CD8-positive, alpha-beta memory T cell (primary cell): ENCODE results near the gene SELENOP. TPM values are rescaled to one million over a fixed set of nuclear protein-coding genes. Genes with fewer than 3 reads are reported as not detected.
"Not testable (repeated sequence)": the region's sequence is repeated elsewhere in the genome, so short reads cannot be mapped to it uniquely, and the experiment has no call there.

Experiments
- CTCF ChIA-PET: fragments of 350-600 bp; sonication (Branson Sonifier 250); formaldehyde crosslinking; loops from one replicate; lab custom pipeline; 2021; ENCODE audit warnings: antibody characterized with exemption; lab: Charles Lee
- POLR2A ChIA-PET: fragments of 350-600 bp; sonication (Branson Sonifier 250); formaldehyde crosslinking; loops from one replicate; lab custom pipeline; 2021; ENCODE audit warnings: antibody characterized with exemption; lab: Charles Lee
- DNase-seq, 5 donors: peaks; one replicate each; pipeline versions ENCODE4 v3.0.0 to v3.0.0-alpha.2; 2020 to 2022; ENCODE audit warnings: mixed read lengths in 1 of 5
- H3K27ac ChIP-seq: one replicate; pipeline ENCODE4 v1.7.0; 2013; ENCODE audit warnings: low read depth, mild to moderate bottlenecking, low read length, moderate library complexity
- H3K27me3 ChIP-seq: 2 replicates; pipeline ENCODE4 v1.7.0; 2013; ENCODE audit warnings: low read length, mild to moderate bottlenecking; ENCODE audit not compliant: insufficient read depth, poor library complexity, severe bottlenecking
- H3K36me3 ChIP-seq: 2 replicates; pipeline ENCODE4 v1.7.0; 2013; ENCODE audit warnings: mild to moderate bottlenecking, low read length, moderate library complexity; ENCODE audit not compliant: insufficient read depth
- H3K4me1 ChIP-seq: 2 replicates; pipeline ENCODE4 v1.7.0; 2013; ENCODE audit warnings: mild to moderate bottlenecking, low read length, moderate library complexity; ENCODE audit not compliant: insufficient read depth
- H3K4me3 ChIP-seq: 2 replicates; pipeline ENCODE4 v1.7.0; 2013; ENCODE audit warnings: mild to moderate bottlenecking, low read length
- H3K9me3 ChIP-seq: 2 replicates; pipeline ENCODE4 v1.7.0; 2013; ENCODE audit warnings: mild to moderate bottlenecking, low read length
- H3K27ac Mint-ChIP-seq, 8 donors: one replicate each; pipeline ENCODE4 v1.8.0; 2020 to 2021; ENCODE audit warnings: mixed read lengths in 8 of 8, mild to moderate bottlenecking in 6 of 8, inconsistent platforms in 3 of 8, moderate library complexity in 3 of 8
- H3K27me3 Mint-ChIP-seq, 2 donors: one replicate each; pipeline ENCODE4 v1.8.0; 2020 to 2021; ENCODE audit warnings: mixed read lengths in 2 of 2, mild to moderate bottlenecking in 1 of 2, moderate library complexity in 1 of 2
- H3K36me3 Mint-ChIP-seq, 3 donors: one replicate each; pipeline ENCODE4 v1.8.0; 2020 to 2021; ENCODE audit warnings: mixed read lengths in 3 of 3, inconsistent platforms in 1 of 3, mild to moderate bottlenecking in 1 of 3
- H3K4me1 Mint-ChIP-seq, 3 donors: one replicate each; pipeline ENCODE4 v1.8.0; 2020 to 2021; ENCODE audit warnings: mixed read lengths in 3 of 3, inconsistent platforms in 1 of 3, mild to moderate bottlenecking in 1 of 3
- H3K4me3 Mint-ChIP-seq, 7 donors: one replicate each; pipeline ENCODE4 v1.8.0; 2020 to 2021; ENCODE audit warnings: mixed read lengths in 7 of 7, mild to moderate bottlenecking in 6 of 7, moderate library complexity in 4 of 7, inconsistent platforms in 2 of 7
- H3K9me3 Mint-ChIP-seq, 5 donors: one replicate each; pipeline ENCODE4 v1.8.0; 2020 to 2022; ENCODE audit warnings: mixed read lengths in 5 of 5, mild to moderate bottlenecking in 3 of 5, moderate library complexity in 2 of 5, inconsistent platforms in 1 of 5
- polyA plus RNA-seq: library from polyadenylated mRNA; unstranded; fragments of 300-500 nt; fragmentation: Illumina TruSeq; gene quantifications from one replicate; pipeline ENCODE4 v1.2.3, GENCODE V29; 2021
- total RNA-seq, 2 experiments: library from RNA; stranded (reverse); gene quantifications; one replicate each; pipeline ENCODE4 v1.2.3, GENCODE V29; 2021

Gene SELENOP
- total and polyA plus RNA-seq, 3 experiments from 2014 or later: 0.75 to 1.2 TPM; not detected in 1

DNA sequence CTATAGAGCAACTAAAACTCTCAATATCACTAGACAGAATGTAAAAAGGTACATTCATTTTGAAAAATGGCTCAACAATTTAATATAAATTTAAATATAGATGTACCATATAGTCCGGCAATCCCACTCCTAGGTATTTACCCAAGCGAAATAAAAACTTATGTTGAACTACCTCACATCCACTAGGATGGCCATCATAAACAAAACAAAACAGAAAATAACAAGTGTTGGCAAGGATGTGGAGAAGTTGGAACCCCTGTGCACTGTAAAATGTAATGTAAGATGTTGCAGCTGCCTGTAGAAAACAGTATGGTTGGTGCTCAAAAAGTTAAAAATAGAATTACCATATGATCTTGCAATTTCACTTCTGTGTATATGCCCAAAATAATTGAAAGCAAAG is 36.9 kb upstream of the SELENOP start:
- Histone ChIP-seq H3K4me1 (no peaks in the 10 kb centered on the region), H3K27ac (no peak overlapping the region), H3K9me3 (no peaks in the 10 kb centered on the region), H3K36me3 (no peaks in the 10 kb centered on the region), H3K4me3 (no peak overlapping the region), H3K27me3 (no peaks in the 10 kb centered on the region)
- peaks cover 0 to 23% of the 10 kb centered on the region in 2 donors for H3K27me3 Mint-ChIP-seq
- no peak overlapping the region for H3K4me3 Mint-ChIP-seq
- ChIA-PET POLR2A (no interaction called here), CTCF (no interaction called here)
- no peak overlapping the region for H3K27ac Mint-ChIP-seq
- H3K36me3 Mint-ChIP-seq: peaks cover 0 to 8% (median 1%) of the 10 kb centered on the region in 3 donors
- DNase-seq: no peak
- H3K4me1 Mint-ChIP-seq: no peaks in the 10 kb centered on the region
- H3K9me3 Mint-ChIP-seq: peaks cover 0 to 9% (median 3%) of the 10 kb centered on the region in 5 donors

DNA sequence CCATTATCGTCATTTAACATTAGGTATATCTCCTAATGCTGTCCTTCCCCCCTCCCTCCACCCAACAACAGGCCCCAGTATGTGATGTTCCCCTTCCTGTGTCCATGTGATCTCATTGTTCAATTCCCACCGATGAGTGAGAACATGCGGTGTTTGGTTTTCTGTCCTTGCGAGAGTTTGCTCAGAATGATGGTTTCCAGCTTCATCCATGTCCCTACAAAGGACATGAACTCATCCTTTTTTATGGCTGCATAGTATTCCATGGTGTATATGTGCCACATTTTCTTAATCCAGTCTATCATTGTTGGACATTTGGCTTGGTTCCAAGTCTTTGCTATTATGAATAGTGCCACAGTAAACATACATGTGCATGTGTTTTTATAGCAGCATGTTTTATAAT is 32.7 kb upstream of the SELENOP start:
- H3K27ac Mint-ChIP-seq, DNase-seq, H3K27me3 ChIP-seq, H3K36me3 Mint-ChIP-seq, H3K4me1 ChIP-seq, H3K4me3 Mint-ChIP-seq, H3K4me3 ChIP-seq, H3K27ac ChIP-seq, H3K4me1 Mint-ChIP-seq, H3K9me3 ChIP-seq, CTCF ChIA-PET, POLR2A ChIA-PET, H3K36me3 ChIP-seq, H3K9me3 Mint-ChIP-seq: not testable (repeated sequence)
- peaks cover 0 to 27% of the 10 kb centered on the region in 2 donors for H3K27me3 Mint-ChIP-seq

GRCh38 chr5:42843675-42844292 is 32.1 kb upstream of the SELENOP start:
- no peaks in the 10 kb centered on the region for H3K9me3 ChIP-seq
- no peak for DNase-seq
- H3K9me3 Mint-ChIP-seq: peaks cover 0 to 9% (median 4%) of the 10 kb centered on the region in 5 donors
- ChIA-PET POLR2A (no interaction called here), CTCF (no interaction called here)
- no peaks in the 10 kb centered on the region for H3K4me1 Mint-ChIP-seq
- peaks cover 0 to 7% (median 1%) of the 10 kb centered on the region in 3 donors for H3K36me3 Mint-ChIP-seq
- H3K27me3 Mint-ChIP-seq: peaks cover 0 to 23% of the 10 kb centered on the region in 2 donors
- no peaks in the 10 kb centered on the region for H3K27me3 ChIP-seq
- H3K27ac ChIP-seq: no peak overlapping the region
- no peak overlapping the region for H3K4me3 ChIP-seq
- H3K36me3 ChIP-seq: no peaks in the 10 kb centered on the region
- no peaks in the 10 kb centered on the region for H3K4me1 ChIP-seq
- H3K27ac Mint-ChIP-seq: no peak overlapping the region
- H3K4me3 Mint-ChIP-seq: no peak overlapping the region

- no peak overlapping the region for H3K4me3 Mint-ChIP-seq
- POLR2A ChIA-PET: no interaction called here
- Histone ChIP-seq H3K36me3 (no peaks in the 10 kb centered on the region), H3K4me3 (no peak overlapping the region), H3K27me3 (no peaks in the 10 kb centered on the region), H3K27ac (no peak overlapping the region), H3K4me1 (no peaks in the 10 kb centered on the region), H3K9me3 (no peaks in the 10 kb centered on the region)
- no peak for DNase-seq
- no peak overlapping the region for H3K27ac Mint-ChIP-seq
- H3K9me3 Mint-ChIP-seq: peaks cover 0 to 9% (median 4%) of the 10 kb centered on the region in 5 donors
- H3K27me3 Mint-ChIP-seq: peaks cover 0 to 20% of the 10 kb centered on the region in 2 donors
- CTCF ChIA-PET: no interaction called here
- peaks cover 0 to 5% (median 1%) of the 10 kb centered on the region in 3 donors for H3K36me3 Mint-ChIP-seq
- no peaks in the 10 kb centered on the region for H3K4me1 Mint-ChIP-seq
Observed at GRCh38 chr5:42842921-42843641, 31.4 kb upstream of the SELENOP start.

GRCh38 chr5:42840842-42841567 is 29.3 kb upstream of the SELENOP start:
- peaks cover 0 to 9% (median 4%) of the 10 kb centered on the region in 5 donors for H3K9me3 Mint-ChIP-seq
- peaks cover 0 to 5% (median under 1%) of the 10 kb centered on the region in 3 donors for H3K36me3 Mint-ChIP-seq
- peak overlapping the region in 1 of 8 donors; percentile 75 for H3K27ac Mint-ChIP-seq
- no peak for DNase-seq
- Histone ChIP-seq H3K27me3 (no peaks in the 10 kb centered on the region), H3K27ac (no peak overlapping the region), H3K4me1 (no peaks in the 10 kb centered on the region), H3K36me3 (no peaks in the 10 kb centered on the region), H3K4me3 (no peak overlapping the region), H3K9me3 (no peaks in the 10 kb centered on the region)
- H3K4me3 Mint-ChIP-seq: no peak overlapping the region
- H3K4me1 Mint-ChIP-seq: no peaks in the 10 kb centered on the region
- ChIA-PET CTCF (no interaction called here), POLR2A (no interaction called here)
- H3K27me3 Mint-ChIP-seq: peaks cover 0 to 6% of the 10 kb centered on the region in 2 donors

- Mint-ChIP-seq H3K4me3 (no peak overlapping the region), H3K27ac (no peak overlapping the region), H3K36me3 (peaks cover 0 to 8% (median 0%) of the 10 kb centered on the region in 3 donors), H3K27me3 (peaks cover 2 to 4% of the 10 kb centered on the region in 2 donors), H3K9me3 (peaks cover 0 to 15% (median 3%) of the 10 kb centered on the region in 5 donors), H3K4me1 (no peaks in the 10 kb centered on the region)
- no peak for DNase-seq
- no peaks in the 10 kb centered on the region for H3K36me3 ChIP-seq
- H3K27me3 ChIP-seq: no peaks in the 10 kb centered on the region
- no peaks in the 10 kb centered on the region for H3K9me3 ChIP-seq
- H3K4me1 ChIP-seq: no peaks in the 10 kb centered on the region
- H3K27ac ChIP-seq: no peak overlapping the region
- POLR2A ChIA-PET: no interaction called here
- CTCF ChIA-PET: no interaction called here
- H3K4me3 ChIP-seq: no peak overlapping the region
Observed at GRCh38 chr5:42840269-42840668, 28.6 kb upstream of the SELENOP start.

- no peaks in the 10 kb centered on the region for H3K4me1 ChIP-seq
- H3K9me3 Mint-ChIP-seq: peaks cover 0 to 17% (median 4%) of the 10 kb centered on the region in 5 donors
Observed at GRCh38 chr5:42839196-42839595, 27.5 kb upstream of the SELENOP start.

DNA sequence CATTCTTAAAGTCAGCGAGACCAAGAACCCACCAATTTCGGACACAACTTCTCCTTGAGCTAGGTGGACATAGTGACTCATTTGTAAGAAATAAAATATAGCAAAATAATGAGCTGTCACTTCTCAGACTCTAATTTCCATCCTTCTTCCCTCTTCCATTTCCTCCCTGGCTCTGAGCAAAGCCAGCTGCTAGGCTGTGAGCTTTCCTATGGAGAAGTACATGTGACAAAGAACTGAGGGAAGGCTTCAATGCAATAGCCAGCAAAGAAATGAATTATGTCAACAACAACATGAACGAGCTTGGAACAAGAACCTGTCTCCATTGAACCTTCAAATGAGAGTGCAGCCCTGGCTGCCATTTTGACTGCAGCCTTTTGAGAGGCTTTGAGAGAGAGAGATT is 25.9 kb upstream of the SELENOP start:
- CTCF ChIA-PET: no interaction called here
- peaks cover 0 to 13% (median 4%) of the 10 kb centered on the region in 5 donors for H3K9me3 Mint-ChIP-seq
- Histone ChIP-seq H3K4me3 (no peak overlapping the region), H3K9me3 (no peaks in the 10 kb centered on the region), H3K27me3 (no peaks in the 10 kb centered on the region), H3K36me3 (no peaks in the 10 kb centered on the region), H3K4me1 (no peaks in the 10 kb centered on the region), H3K27ac (no peak overlapping the region)
- H3K4me3 Mint-ChIP-seq: no peak overlapping the region
- H3K4me1 Mint-ChIP-seq: no peaks in the 10 kb centered on the region
- H3K36me3 Mint-ChIP-seq: peaks cover 0 to 3% (median 0%) of the 10 kb centered on the region in 3 donors
- no peak for DNase-seq
- no peak overlapping the region for H3K27ac Mint-ChIP-seq
- H3K27me3 Mint-ChIP-seq: peaks cover 2 to 8% of the 10 kb centered on the region in 2 donors
- POLR2A ChIA-PET: no interaction called here

More at GRCh38 chr5:42839196-42839595, 27.5 kb upstream of the SELENOP start:
- H3K27ac Mint-ChIP-seq: no peak overlapping the region
- ChIA-PET POLR2A (no interaction called here), CTCF (no interaction called here)
- H3K9me3 ChIP-seq: no peaks in the 10 kb centered on the region
- peaks cover 2 to 4% of the 10 kb centered on the region in 2 donors for H3K27me3 Mint-ChIP-seq
- H3K4me3 ChIP-seq: no peak overlapping the region
- no peaks in the 10 kb centered on the region for H3K4me1 Mint-ChIP-seq
- DNase-seq: no peak
- no peak overlapping the region for H3K4me3 Mint-ChIP-seq
- H3K27me3 ChIP-seq: no peaks in the 10 kb centered on the region
- no peak overlapping the region for H3K27ac ChIP-seq
- H3K36me3 Mint-ChIP-seq: peaks cover 0 to 8% (median 0%) of the 10 kb centered on the region in 3 donors
- H3K36me3 ChIP-seq: no peaks in the 10 kb centered on the region
